Daoy (cell line): Measurements from ENCODE around the gene CCDC28B. TPM values are rescaled to one million over a fixed set of nuclear protein-coding genes. Genes with fewer than 3 reads are reported as not detected.

ENCODE experiments used
- DNase-seq: peaks from one replicate; pipeline ENCODE4 v3.0.0-alpha.2; 2015; ENCODE audit warnings: low read depth
- total RNA-seq: library from RNA; depleted of rRNA; stranded (reverse); fragments of >200 nt; shearing (Covaris generic); gene quantifications from 2 replicates; pipeline ENCODE4 v1.2.3, GENCODE V29; 2014

CCDC28B gene
- total RNA-seq, 1 experiment from 2014 or later: 15.7 TPM

- peak; percentile 95 for DNase-seq
Measured at GRCh38 chr1:32221980-32222755, 21.8 kb downstream of the CCDC28B start, which contains the start of the genes EIF3I and TMEM234. EIF3I (plus strand) TSS chr1:32222407; CDS start chr1:32222442, 35 bp downstream. TMEM234 (minus strand) TSS chr1:32222353; CDS start chr1:32222322, 31 bp downstream.

DNA sequence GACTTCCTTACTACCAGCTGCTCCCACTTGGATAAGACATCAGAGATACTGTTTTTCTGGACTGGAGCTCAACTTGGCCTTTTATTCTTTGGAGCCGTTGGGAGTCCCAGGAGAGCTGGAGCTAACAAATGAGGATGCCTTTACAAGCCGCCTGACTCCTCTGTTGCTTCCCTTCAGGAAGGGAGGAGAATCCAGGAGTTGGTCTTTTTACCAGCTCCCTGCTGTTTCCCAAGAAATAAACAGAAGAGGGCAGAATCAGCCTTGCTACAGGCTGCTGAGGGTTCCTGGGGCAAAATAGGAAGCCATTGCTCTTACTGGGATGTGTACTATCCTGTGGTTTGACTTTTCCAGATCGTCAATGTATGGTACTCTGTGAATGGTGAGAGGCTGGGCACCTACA is 23.3 kb downstream of the CCDC28B start:
- DNase-seq: no peak

GRCh38 chr1:32224285-32224684 is 23.9 kb downstream of the CCDC28B start:
- DNase-seq: no peak

DNA sequence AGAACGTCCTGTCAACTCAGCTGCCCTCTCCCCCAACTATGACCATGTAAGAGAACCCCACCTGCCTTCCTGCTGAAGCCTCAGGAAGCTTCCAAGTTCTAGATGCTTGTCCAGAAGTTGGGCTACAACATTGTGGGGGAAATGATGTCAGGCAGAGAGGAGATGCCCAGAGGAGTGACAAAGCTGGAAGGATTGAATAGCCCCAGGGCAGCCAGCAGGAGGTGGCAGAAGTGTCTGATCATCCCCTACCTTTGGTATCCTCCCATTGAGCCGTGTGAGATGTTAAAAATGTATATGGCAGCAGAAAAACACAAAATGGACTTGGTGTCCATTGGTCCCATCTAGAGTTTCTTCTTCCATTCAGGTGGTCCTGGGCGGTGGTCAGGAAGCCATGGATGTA is 28.4 kb downstream of the CCDC28B start:
- no peak for DNase-seq

DNA sequence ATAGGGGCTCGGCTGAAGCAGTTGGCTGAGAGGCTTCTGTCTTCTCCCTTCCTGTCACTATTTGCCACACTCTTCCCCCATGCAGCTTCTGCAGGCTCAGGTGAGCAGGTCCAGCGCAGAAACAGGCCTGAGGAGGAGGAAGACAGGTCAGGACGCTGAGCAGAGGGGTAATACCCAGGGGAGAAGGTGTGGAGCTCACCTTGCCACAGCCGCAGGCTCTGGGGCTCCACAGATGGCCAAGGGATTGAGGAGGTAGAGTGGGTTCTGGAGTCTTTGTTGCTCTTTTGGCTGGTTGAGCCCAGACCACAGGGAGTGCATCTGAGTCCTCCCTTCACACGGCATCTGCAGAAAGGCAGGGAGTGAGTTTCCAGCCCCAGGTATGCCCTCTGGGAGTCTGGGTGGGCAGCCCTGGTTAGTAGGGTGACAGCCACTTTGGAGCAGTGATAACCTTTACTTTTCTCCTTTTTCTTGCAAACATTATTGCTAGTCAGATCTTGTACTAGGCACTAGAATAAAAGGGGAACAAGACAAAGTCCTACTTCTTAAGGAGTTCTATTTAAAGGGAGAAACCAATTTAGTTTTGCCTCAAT is 31.5 kb downstream of the CCDC28B start:
- DNase-seq: no peak

DNA sequence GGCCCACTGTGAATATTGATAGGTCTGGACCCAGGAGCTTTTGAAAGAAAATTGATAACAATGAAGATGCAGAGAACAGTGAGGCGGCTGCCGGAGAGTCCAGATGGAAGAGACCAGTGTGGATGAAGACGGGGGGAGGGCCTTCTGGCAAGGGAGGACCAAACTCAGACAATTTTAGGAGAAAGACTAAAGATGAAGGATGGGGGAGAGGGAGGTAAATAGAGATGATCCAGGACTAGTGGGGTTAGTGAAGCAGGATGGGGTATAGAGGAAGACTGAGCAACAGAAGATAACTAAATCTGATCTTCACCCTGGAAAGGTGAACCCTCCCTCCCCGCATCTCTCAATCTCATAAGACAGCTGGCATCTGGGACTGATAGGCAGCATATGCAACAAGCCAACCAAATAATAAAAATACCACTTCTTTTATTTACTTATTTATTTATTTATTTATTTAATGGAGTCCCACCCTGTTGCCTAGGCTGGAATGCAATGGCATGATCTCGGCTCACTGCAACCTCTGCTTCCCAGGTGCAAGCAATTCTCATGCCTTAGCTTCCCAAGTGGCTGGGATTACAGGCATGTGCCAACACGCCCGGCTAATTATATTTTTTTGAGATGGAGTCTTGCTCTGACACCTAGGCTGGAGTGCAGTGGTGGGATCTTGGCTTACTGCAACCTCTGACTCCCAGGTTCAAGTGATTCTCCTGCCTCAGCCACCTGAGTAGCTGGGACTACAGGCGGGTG is 32.3 kb downstream of the CCDC28B start:
- no peak for DNase-seq

DNA sequence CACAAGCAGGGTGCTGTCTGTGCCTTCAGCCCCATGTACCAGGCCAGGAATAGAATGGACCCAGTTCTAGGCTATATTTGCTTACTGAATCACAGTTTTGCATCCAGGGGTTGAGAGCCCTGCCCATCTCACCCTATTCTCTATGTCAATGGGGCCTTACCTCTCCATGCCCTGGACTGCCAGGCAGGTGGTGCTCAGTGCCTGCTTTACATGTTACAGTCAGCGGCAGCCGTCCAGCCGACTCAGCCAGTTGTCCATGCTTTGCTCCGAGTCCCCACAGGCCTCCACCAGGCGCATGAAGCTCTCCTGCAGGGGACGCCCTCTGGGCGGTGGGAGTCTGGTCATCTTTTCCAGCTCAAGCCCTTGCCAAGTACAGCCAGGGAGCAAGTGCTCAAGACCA is 34.4 kb downstream of the CCDC28B start:
- no peak for DNase-seq

DNA sequence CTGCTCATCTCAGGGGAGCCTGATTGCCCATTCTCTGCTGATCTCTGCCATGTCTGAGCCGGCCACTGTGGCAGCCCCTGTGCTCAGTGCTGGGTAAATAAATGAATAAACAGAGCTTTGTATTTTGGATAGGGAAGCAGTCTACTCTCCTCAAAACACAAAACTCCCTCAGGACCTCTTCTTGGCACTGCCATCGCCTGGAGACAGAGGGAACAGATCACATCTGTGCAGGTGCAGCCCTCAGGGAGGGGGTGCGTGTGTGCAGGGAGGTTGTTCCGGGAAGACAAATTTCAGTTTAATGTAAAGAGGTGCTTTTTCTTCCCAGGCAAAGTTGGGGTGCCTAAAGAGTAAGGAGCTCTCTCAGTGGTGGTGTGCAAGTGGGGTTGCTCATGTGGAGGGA is 38.9 kb downstream of the CCDC28B start:
- DNase-seq: no peak

DNA sequence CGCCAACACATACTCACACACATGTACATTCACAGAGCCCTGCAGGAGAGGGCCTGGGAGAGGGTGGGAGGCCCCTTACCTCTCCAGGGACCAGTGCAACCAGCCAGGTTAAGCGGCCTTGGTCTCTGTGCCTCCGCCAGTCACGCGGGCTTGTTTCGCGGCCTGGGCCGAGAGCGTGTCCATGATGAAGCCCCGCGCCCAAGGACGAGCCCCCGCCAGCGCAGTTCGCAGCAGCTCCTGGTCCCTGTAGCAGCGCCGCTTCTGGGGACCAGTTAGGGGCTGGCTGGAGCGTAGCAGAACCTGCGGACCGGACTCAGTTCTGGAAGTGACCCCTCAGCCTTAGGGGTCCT is 39.4 kb downstream of the CCDC28B start:
- no peak for DNase-seq

DNA sequence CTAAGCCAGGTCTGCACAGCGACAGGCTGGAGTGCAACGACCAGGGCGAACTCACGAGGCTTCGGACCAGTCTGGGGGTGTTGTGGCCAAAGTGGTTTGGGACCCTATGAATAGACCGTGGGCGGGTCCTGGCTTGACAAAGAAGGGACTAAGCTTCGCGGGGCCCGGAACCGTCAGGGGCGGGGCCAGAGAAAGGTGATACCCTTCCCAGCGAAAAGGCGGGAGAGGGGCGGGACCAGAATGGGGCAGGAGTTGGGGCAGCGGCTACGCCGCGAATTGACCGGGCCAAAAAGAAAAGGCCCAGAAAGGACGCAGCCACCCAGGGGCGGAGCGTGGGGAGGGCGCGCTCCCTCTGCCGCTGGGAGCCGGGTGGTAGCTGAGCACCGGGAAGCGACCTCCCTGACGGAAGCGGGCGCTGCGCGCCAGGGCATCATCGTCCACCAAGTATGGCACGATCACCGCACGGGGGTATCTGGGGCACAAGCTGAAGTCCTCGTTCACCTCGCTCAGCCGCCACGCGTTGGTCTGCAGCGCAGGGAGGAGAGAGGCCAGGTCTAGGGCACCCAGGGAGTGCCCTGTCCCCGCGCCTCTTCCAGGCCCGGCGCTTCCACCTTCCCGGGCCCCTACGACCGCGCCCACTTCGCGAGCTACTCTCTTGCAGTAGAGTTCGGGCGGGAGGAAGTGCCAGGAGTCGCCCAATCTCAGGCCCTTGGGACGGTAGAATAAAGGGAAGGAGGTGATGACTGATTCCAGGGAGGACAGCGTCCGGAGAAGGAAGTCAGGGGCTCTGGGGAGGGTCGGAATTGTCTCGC is 40.0 kb downstream of the CCDC28B start:
- DNase-seq: peak; percentile 72

DNA sequence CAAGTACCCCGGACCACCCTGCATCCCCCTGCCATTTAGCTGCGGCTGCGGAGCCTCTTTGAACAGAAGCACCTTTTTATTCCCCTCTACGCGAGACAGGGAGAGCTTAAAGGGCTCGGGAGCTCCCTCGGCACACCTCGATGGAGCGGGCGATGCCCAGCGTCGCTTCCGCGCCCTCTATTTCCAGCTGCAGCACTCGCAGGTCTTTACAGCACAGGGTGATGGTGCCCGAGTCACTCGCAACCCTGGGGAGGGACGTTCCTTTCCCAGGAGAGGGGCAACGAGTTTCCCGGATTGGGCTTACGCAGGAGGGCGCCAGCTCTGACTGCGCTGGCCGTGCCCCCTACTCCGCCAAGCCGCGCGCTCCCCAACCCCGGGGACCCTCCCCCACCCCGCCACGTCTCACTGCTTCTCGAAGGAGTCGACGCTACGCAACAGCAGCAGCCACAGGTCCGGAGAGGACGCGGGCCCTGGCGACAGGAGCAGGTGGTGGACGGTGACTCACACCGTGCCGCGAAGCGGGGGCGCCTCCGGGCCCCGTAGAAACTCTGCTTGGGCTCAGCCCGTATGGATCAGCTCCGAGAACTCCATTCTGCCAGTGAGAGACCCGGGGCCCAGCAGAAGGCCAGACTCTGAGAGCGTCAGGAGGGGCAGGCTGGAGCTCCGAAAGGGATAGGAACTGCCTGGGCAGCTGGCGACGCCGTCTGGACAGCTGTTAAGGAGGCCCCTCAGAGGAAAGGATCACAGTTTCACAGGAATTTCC is 40.8 kb downstream of the CCDC28B start:
- peak; percentile 69 for DNase-seq

- no peak for DNase-seq
Measured at GRCh38 chr1:32242341-32242851, 42.0 kb downstream of the CCDC28B start.

GRCh38 chr1:32246888-32247273 is 46.5 kb downstream of the CCDC28B start, which contains the start of gene FAM167B:
FAM167B (plus strand) TSS chr1:32247222; CDS start chr1:32247422, 200 bp downstream.
- no peak for DNase-seq

DNA sequence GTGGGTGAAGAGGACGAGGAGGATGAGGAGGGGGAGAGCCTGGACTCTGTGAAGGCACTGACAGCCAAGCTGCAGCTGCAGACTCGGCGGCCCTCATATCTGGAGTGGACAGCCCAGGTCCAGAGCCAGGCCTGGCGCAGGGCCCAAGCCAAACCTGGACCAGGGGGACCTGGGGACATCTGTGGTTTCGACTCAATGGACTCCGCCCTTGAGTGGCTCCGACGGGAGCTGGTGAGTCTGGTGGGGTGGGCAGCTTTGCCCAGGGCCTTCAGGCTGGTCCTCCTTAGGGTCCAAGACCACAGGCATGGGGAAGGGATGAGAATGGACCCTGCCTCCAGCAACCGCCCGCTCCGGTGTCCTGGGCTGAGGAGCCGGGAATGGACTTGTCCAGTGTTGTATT is 47.1 kb downstream of the CCDC28B start:
- no peak for DNase-seq

GRCh38 chr1:32247983-32248889 is 47.8 kb downstream of the CCDC28B start:
- peak; percentile 79 for DNase-seq

DNA sequence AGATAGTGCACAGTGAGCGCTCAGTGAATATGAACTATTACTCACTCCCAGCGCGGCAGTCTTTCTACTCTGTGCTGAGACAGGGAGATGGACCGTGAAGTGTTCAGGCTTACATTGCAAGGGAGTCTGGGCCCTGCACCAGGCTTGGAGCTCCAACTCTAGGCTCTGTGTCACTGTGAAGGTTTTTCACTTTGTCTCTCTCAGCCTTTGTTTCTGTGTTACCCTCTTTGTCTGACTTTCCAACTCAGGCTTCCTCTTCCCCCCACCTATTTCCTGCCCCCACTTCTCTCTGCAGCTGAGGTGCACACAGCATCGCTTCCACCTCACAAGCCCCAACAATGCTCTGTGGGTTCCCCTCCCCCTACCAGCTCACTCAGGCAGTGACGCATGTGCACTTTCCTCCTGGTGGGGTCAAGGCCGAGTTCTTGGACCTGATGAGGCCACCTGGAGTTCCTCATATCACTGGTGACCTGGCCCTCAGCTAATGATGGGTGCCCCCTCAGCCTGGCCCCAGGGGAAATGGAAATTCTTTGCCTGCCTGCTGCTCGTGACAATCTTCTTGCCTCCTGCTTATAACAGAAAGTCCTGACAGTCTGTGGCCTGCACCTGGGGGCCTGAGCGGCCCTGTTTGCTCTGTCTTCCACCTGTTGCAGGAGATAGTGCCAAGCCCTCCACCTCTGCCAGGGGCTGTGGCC is 49.6 kb downstream of the CCDC28B start:
- DNase-seq: peak; percentile 37

DNA sequence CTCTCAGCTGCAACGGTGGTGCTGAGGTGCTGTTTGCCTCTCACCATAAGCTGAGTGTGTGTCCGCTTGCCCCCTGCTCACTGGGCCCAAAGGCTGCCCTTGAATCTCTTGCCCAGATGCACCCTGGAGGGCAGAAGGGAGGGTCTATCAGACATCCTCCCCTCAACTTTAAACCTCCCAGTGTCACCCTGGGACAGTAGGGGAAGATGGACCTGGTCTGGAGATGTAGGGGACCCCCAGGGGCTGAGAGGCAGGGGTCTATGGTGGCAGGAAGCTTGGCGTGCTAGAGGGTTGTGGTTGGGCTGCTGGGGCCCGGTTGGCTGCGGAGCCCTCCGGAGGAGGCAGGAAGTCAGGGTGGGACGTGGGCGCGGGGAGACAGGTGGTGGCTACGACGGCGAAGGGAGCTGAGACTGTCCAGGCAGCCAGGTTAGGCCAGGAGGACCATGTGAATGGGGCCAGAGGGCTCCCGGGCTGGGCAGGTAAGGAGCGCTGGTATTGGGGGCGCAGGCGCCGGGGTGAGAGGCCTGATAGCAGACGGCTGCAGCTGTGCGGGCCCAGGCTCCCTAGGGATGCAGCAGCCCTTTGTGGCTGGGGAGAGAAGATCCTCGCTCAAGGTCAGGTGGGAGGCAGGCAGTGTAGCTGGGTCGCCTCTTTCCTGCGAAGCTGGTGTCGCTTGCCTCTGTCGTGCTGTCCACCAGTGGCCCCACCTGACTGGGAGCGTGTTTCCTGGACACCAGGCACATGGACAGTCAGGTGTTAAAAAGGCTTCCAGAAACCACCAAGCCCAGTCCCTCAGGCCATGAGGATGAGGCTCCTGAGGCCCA is 50.7 kb downstream of the CCDC28B start, which contains the start of gene LCK:
LCK (plus strand) TSS at position 373 of the 824 bp plus-strand sequence. CDS start 23,065 bp downstream, outside the sequence.
- no peak for DNase-seq
